ENCODE measurements around the gene OR13C8.

The OR13C8 gene

GRCh38 chr9:104618104-104618503, 49.1 kb downstream of the OR13C8 start, which contains the start of gene OR13C9:
Gene OR13C9, minus strand, starts transcription at chr9:104618204. Its CDS starts 0 bp downstream, at chr9:104618204.
- no peak for DNase-seq
